ENCODE data around the gene FLII. TPM values are rescaled to one million over a fixed set of nuclear protein-coding genes. Genes with fewer than 3 reads are reported as not detected.
"Not testable (repeated sequence)": the region's sequence is repeated elsewhere in the genome, so short reads cannot be mapped to it uniquely, and the experiment has no call there.

The FLII gene
- 100 to 1,000 TPM; 333 to 344 TPM for total RNA-seq
- 100 to 1,000 TPM; 113 to 204 TPM for polyA plus RNA-seq

DNA sequence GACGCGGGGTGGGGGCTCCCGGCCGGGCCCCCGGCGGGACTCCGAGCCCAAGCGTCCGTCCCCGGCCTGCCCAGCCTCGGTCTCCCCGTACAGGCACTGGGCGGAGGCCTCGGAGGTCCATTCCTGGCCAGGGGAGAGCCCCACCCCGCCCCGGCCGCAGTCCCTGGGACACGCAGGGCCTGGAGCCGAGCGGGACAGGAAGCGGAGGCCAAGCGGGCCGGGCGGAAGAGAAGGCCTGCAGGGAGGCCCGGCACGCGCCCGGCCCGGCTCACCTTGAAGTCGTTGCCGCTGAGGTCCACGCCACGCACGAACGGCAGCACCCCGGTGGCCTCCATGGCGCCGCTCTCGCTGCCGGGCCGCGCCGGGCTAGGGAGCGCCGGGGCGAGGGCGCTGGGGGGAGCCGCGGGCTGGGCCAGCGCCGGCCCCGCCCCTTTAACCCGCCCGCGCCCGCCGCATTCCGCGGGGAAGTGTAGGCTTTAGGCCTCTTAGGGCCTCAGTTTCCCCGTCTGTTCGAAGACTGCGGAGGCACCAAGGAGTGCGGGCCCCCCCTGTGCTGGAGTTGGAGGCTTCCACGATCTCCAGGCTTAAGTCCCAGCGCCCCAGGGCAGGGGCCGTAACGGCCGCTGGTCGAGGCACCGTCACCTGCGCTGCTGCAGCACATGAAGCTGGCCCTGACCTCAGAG, at the start of gene FLII:
Gene FLII (minus strand): TSS at position 383 of the 683 bp plus-strand sequence. CDS start 48 bp downstream, at position 335.
- peaks cover 37% of the 10 kb centered on the region for H3K36me3 ChIP-seq (ENCODE audit: insufficient read depth, low read length)
- intact Hi-C loops (cut with micrococcal nuclease) = loop anchor here (1.0 kb wide), 1 partner anchor 10 kb away; no protein-coding TSS in a partner anchor

DNA sequence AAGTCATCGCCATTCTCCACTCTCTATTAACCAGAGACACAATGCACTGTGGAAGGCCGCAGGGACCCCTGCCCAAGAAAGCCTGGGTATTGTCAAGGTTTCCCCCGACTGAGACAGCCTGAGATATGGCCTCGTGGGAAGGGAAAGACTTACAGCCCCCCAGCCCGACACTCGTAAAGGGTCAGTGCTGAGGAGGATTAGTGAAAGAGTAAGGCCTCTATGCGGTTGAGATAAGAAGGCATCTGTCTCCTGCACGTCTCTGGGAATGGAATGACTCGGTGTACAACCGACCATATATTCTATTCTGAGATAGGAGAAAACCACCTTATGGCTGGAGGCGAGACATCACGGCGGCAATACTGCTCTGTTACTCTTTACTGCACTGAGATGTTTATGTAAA, 44.7 kb upstream of the FLII start:
- H3K36me3 ChIP-seq (ENCODE audit: insufficient read depth, low read length) = peaks cover 60% of the 10 kb centered on the region
- H3K9me3 ChIP-seq (ENCODE audit: control insufficient read depth in 1 of 2, low read length in 2 of 2); H3K27me3 Mint-ChIP-seq; H3K27me3 ChIP-seq (ENCODE audit: insufficient read depth, low read length); H3K27ac ChIP-seq (ENCODE audit: low read depth, low read length); H3K4me1 ChIP-seq (ENCODE audit: insufficient read depth, low read length); POLR2A ChIA-PET (ENCODE audit: partially characterized antibody); H3K4me3 Mint-ChIP-seq; DNase-seq; CTCF ChIA-PET (ENCODE audit: partially characterized antibody); intact Hi-C loops (cut with micrococcal nuclease); H3K27ac Mint-ChIP-seq; H3K9me3 Mint-ChIP-seq; H3K4me1 Mint-ChIP-seq; H3K4me3 ChIP-seq (ENCODE audit: low read length in 2 of 2): not testable (repeated sequence)
- peaks cover 50 to 56% of the 10 kb centered on the region in 2 donors for H3K36me3 Mint-ChIP-seq

More for the DNA sequence above, at the start of gene FLII:
- Mint-ChIP-seq H3K27ac (peak within 1 kb of the TSS; percentile 89 to 97 (median 94)), H3K36me3 (peaks cover 4 to 32% of the 10 kb centered on the region in 2 donors), H3K9me3 (no peaks in the 10 kb centered on the region), H3K4me3 (peak within 1 kb of the TSS; percentile 97), H3K4me1 (peaks cover 17 to 58% (median 39%) of the 10 kb centered on the region in 4 donors), H3K27me3 (no peaks in the 10 kb centered on the region)
- H3K4me3 ChIP-seq (ENCODE audit: low read length in 2 of 2) = peak within 1 kb of the TSS; percentile 61 to 91
- peaks cover 54% of the 10 kb centered on the region for H3K4me1 ChIP-seq (ENCODE audit: insufficient read depth, low read length)
- ChIA-PET POLR2A (ENCODE audit: partially characterized antibody) (interaction anchor here (0.8 to 3.5 kb wide), 4 partner anchors 33 to 75 kb away, joined by 3 to 31 read pairs (median 10); partner anchors contain the start of genes ALKBH5, LLGL1, SMCR8 and TOP3A), CTCF (ENCODE audit: partially characterized antibody) (no interaction called here)
- no peaks in the 10 kb centered on the region for H3K9me3 ChIP-seq (ENCODE audit: control insufficient read depth in 1 of 2, low read length in 2 of 2)
- H3K27ac ChIP-seq (ENCODE audit: low read depth, low read length) = peak within 1 kb of the TSS; percentile 85
- H3K27me3 ChIP-seq (ENCODE audit: insufficient read depth, low read length) = no peaks in the 10 kb centered on the region
- peak; percentile 43 to 59 (median 54) for DNase-seq

DNA sequence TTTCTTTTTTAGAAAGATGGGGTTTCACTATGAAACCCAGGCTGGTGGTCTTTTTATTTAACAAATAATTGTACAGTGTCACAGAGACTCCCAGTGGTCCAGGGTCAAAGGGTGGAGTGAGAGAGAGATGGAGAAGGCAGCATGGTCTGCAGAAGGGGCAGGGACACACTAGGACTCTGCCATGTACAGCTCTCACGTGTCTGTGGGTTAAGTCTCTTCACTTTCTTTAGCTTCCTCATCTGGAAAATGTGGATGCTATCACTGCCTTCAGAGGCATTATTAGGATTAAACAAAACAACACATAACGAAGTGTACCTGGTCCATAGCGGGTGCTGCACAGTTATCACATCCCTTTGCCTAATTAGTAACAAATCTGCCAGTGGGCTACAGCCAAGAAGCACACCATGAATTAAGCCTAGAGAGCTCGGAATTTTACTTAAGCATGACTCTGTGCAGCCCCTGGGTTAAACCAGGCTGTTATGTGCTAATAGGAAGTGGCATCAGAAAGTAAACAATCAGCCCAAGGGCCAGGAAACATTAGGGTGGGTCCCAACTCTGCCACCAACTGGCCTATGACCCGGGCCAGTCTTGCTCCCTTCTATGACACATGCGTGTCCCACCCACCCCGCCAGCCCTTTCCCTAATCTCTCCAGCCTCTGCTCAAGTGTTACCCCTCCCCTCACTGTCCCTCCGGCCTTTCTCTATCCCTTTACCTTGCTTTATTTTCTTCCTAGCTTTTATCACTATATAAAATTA, 42.4 kb upstream of the FLII start:
- Mint-ChIP-seq H3K9me3 (no peaks in the 10 kb centered on the region), H3K4me3 (no peak overlapping the region), H3K36me3 (peaks cover 51 to 58% of the 10 kb centered on the region in 2 donors), H3K4me1 (no peaks in the 10 kb centered on the region), H3K27me3 (no peaks in the 10 kb centered on the region), H3K27ac (no peak overlapping the region)
- no peaks in the 10 kb centered on the region for H3K4me1 ChIP-seq (ENCODE audit: insufficient read depth, low read length)
- peaks cover 50% of the 10 kb centered on the region for H3K36me3 ChIP-seq (ENCODE audit: insufficient read depth, low read length)
- no peaks in the 10 kb centered on the region for H3K9me3 ChIP-seq (ENCODE audit: control insufficient read depth in 1 of 2, low read length in 2 of 2)
- CTCF ChIA-PET (ENCODE audit: partially characterized antibody) = no interaction called here
- POLR2A ChIA-PET (ENCODE audit: partially characterized antibody) = no interaction called here
- no peak for DNase-seq
- H3K27ac ChIP-seq (ENCODE audit: low read depth, low read length) = no peak overlapping the region
- H3K4me3 ChIP-seq (ENCODE audit: low read length in 2 of 2) = no peak overlapping the region
- intact Hi-C loops (cut with micrococcal nuclease) = no loop called here
- H3K27me3 ChIP-seq (ENCODE audit: insufficient read depth, low read length) = no peaks in the 10 kb centered on the region

DNA sequence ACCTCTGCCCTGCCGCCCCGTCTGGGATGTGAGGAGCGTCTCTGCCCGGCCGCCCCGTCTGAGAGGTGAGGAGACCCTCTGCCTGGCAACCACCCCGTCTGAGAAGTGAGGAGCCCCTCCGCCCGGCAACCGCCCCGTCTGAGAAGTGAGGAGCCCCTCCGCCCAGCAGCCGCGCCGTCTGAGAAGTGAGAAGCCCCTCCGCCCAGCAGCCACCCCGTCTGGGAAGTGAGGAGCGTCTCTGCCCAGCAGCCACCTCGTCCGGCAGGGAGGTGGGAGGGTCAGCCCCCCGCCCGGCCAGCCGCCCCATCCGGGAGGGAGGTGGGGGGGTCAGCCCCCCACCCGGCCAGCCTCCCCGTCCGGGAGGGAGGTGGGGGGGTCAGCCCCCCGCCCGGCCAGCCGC, 39.5 kb upstream of the FLII start:
- CTCF ChIA-PET (ENCODE audit: partially characterized antibody); POLR2A ChIA-PET (ENCODE audit: partially characterized antibody); H3K4me1 Mint-ChIP-seq; intact Hi-C loops (cut with micrococcal nuclease); DNase-seq; H3K27ac Mint-ChIP-seq; H3K27me3 Mint-ChIP-seq; H3K9me3 ChIP-seq (ENCODE audit: control insufficient read depth in 1 of 2, low read length in 2 of 2); H3K27ac ChIP-seq (ENCODE audit: low read depth, low read length); H3K4me1 ChIP-seq (ENCODE audit: insufficient read depth, low read length); H3K4me3 ChIP-seq (ENCODE audit: low read length in 2 of 2); H3K27me3 ChIP-seq (ENCODE audit: insufficient read depth, low read length); H3K9me3 Mint-ChIP-seq; H3K4me3 Mint-ChIP-seq: not testable (repeated sequence)
- H3K36me3 Mint-ChIP-seq = peaks cover 39 to 53% of the 10 kb centered on the region in 2 donors
- H3K36me3 ChIP-seq (ENCODE audit: insufficient read depth, low read length) = peaks cover 36% of the 10 kb centered on the region

DNA sequence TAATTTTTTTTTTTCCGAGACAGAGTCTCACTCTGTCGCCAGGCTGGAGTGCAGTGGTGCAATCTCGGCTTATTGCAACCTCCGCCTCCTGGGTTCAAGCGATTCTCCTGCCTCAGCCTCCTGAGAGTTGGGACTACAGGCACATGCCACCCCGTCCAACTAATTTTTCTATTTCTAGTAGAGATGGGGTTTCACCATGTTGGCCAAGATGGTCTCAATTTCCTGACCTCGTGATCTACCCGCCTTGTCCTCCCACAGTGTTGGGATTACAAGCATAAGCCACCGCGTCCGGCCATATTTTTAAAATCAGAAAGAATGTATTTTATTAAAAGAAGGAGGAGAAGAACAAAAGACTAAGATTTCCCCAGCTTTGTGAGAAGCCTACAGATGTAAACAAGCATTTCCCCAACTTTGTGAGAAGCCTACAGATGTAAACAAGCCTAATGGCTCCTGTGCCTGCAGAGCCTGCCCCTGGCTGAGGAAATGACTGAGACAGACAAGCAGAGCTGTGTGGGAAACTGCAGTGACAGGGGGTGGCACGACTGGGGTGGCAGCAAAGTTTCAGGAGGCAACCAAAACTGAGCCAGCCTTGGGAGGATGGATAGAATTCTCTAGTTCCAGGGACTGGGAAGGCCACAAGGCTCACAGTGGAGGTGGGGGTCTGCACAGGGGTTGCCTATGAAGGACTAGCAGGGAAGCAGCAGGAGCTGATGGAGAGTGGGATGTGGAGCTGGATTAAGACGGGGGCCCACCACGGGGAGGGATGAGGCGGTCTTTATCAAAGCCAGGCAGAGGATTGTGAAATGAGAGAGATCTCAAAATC, 33.4 kb upstream of the FLII start:
- Mint-ChIP-seq H3K4me3 (no peak overlapping the region), H3K4me1 (no peaks in the 10 kb centered on the region), H3K9me3 (no peaks in the 10 kb centered on the region), H3K36me3 (peaks cover 36 to 66% of the 10 kb centered on the region in 2 donors), H3K27me3 (no peaks in the 10 kb centered on the region), H3K27ac (peak overlapping the region in 3 of 7 donors; percentile 23 to 47 (median 31))
- no peaks in the 10 kb centered on the region for H3K4me1 ChIP-seq (ENCODE audit: insufficient read depth, low read length)
- intact Hi-C loops (cut with micrococcal nuclease) = no loop called here
- DNase-seq = no peak
- H3K27me3 ChIP-seq (ENCODE audit: insufficient read depth, low read length) = no peaks in the 10 kb centered on the region
- H3K4me3 ChIP-seq (ENCODE audit: low read length in 2 of 2) = no peak overlapping the region
- CTCF ChIA-PET (ENCODE audit: partially characterized antibody) = no interaction called here
- no peak overlapping the region for H3K27ac ChIP-seq (ENCODE audit: low read depth, low read length)
- POLR2A ChIA-PET (ENCODE audit: partially characterized antibody) = no interaction called here
- H3K9me3 ChIP-seq (ENCODE audit: control insufficient read depth in 1 of 2, low read length in 2 of 2) = no peaks in the 10 kb centered on the region
- peaks cover 42% of the 10 kb centered on the region for H3K36me3 ChIP-seq (ENCODE audit: insufficient read depth, low read length)

DNA sequence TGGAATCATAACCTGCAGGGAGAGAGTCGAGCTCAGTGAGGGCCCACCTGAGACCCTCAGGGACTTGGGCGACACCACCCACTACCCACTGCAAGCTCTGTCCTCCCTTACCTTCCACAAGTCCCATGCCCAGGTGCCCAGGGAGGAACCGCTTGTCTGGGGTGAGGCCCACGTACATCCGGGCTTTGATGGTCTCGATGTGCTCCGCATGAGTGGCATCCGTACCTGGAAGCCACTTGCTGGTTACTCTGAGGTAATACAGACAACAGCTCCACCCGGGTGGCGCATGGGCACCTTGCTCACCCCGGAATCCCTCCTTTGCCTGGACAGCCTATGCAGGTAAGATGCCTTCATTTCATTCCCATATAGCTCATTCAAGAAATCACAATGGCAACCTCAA, 26.8 kb upstream of the FLII start:
- ChIA-PET CTCF (ENCODE audit: partially characterized antibody) (interaction anchor here (0.7 to 1.1 kb wide), 2 partner anchors 11 to 1307 kb away, joined by 3 read pairs; no protein-coding TSS in a partner anchor), POLR2A (ENCODE audit: partially characterized antibody) (no interaction called here)
- no peaks in the 10 kb centered on the region for H3K27me3 Mint-ChIP-seq
- H3K9me3 Mint-ChIP-seq = no peaks in the 10 kb centered on the region
- H3K4me1 ChIP-seq (ENCODE audit: insufficient read depth, low read length) = no peaks in the 10 kb centered on the region
- intact Hi-C loops (cut with micrococcal nuclease) = no loop called here
- H3K27me3 ChIP-seq (ENCODE audit: insufficient read depth, low read length) = no peaks in the 10 kb centered on the region
- H3K4me3 Mint-ChIP-seq = no peak overlapping the region
- no peak for DNase-seq
- H3K4me1 Mint-ChIP-seq = no peaks in the 10 kb centered on the region
- H3K36me3 ChIP-seq (ENCODE audit: insufficient read depth, low read length) = peaks cover 63% of the 10 kb centered on the region
- peaks cover 52 to 79% of the 10 kb centered on the region in 2 donors for H3K36me3 Mint-ChIP-seq
- H3K9me3 ChIP-seq (ENCODE audit: control insufficient read depth in 1 of 2, low read length in 2 of 2) = no peaks in the 10 kb centered on the region
- no peak overlapping the region for H3K27ac Mint-ChIP-seq
- H3K27ac ChIP-seq (ENCODE audit: low read depth, low read length) = no peak overlapping the region
- H3K4me3 ChIP-seq (ENCODE audit: low read length in 2 of 2) = no peak overlapping the region

DNA sequence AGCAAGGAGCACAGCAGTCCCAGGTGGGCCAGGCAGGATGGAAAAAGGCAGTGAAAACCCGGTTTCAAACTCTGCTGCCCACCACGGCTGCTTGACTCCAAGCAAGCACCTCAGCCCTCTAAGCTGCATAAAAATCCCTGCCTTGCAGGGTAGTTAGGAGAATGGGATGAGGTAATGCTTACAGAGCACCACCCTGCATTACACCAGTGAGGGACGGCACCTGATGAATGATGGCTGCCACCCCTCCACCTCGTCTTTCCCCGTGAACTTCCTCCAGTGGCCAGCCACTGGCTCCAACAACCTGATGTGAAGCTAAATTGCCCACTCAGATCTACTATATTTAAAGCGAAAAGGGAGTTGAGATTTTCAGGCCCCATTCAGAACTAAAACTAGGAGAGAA, 23.2 kb upstream of the FLII start:
- intact Hi-C loops (cut with micrococcal nuclease) = no loop called here
- Mint-ChIP-seq H3K36me3 (peaks cover 43 to 70% of the 10 kb centered on the region in 2 donors), H3K4me3 (no peak overlapping the region), H3K4me1 (no peaks in the 10 kb centered on the region), H3K27ac (peak overlapping the region in 1 of 7 donors; percentile 47), H3K9me3 (no peaks in the 10 kb centered on the region), H3K27me3 (no peaks in the 10 kb centered on the region)
- no peaks in the 10 kb centered on the region for H3K27me3 ChIP-seq (ENCODE audit: insufficient read depth, low read length)
- H3K27ac ChIP-seq (ENCODE audit: low read depth, low read length) = no peak overlapping the region
- no peaks in the 10 kb centered on the region for H3K4me1 ChIP-seq (ENCODE audit: insufficient read depth, low read length)
- no peak for DNase-seq
- peaks cover 68% of the 10 kb centered on the region for H3K36me3 ChIP-seq (ENCODE audit: insufficient read depth, low read length)
- H3K4me3 ChIP-seq (ENCODE audit: low read length in 2 of 2) = no peak overlapping the region
- POLR2A ChIA-PET (ENCODE audit: partially characterized antibody) = no interaction called here
- H3K9me3 ChIP-seq (ENCODE audit: control insufficient read depth in 1 of 2, low read length in 2 of 2) = no peaks in the 10 kb centered on the region
- CTCF ChIA-PET (ENCODE audit: partially characterized antibody) = no interaction called here

Data from CD4-positive, alpha-beta memory T cell (primary cell).